ENCODE results near the gene C16orf82. TPM values are rescaled to one million over a fixed set of nuclear protein-coding genes. Genes with fewer than 3 reads are reported as not detected.

C16orf82 gene
- not detected for polyA plus RNA-seq

- WGBS, 3 donors: 28 to 42% (median 35%) methylated on average over 22 of the region's 22 CpGs
- H3K27ac ChIP-seq (ENCODE audit: low read depth, low read length): no peak within 1 kb of the TSS
These were observed at the start of gene C16orf82 for GRCh38 chr16:27066668-27067537. TSS of gene C16orf82 (plus strand) at chr16:27066927.

GRCh38 chr16:27020031-27020430 is 46.7 kb upstream of the C16orf82 start:
- WGBS, 3 donors: 39 to 82% (median 69%) methylated on average over 2 of the region's 2 CpGs
- H3K27ac ChIP-seq (ENCODE audit: low read depth, low read length): no peak overlapping the region

DNA sequence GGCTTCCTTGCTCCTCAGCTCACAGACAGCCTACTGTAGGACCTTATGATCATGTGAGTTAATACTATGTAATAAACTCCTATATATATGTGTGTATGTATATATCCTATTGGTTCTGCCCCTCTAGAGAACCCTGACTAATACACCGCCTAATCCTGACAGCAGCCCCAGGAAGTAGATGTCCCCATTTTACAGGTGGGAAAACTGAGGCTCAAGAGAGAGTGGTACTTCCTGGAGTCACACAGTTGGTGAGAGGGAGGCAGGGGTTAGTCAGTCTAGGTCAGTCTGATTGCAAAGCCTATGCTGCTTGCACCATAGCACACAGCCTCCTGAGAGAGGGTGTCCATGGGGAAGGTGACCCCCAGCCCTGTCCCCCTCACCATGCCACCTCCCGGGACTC is 42.7 kb upstream of the C16orf82 start:
- WGBS, 3 donors: 83 to 84% (median 83%) methylated on average over 2 of the region's 2 CpGs

GRCh38 chr16:27025581-27025980 is 41.1 kb upstream of the C16orf82 start:
- no peak overlapping the region for H3K27ac ChIP-seq (ENCODE audit: low read depth, low read length)
- WGBS, 3 donors: 63 to 89% (median 85%) methylated on average over 6 of the region's 6 CpGs

More for the DNA sequence above, 42.7 kb upstream of the C16orf82 start:
- H3K27ac ChIP-seq (ENCODE audit: low read depth, low read length): no peak overlapping the region

DNA sequence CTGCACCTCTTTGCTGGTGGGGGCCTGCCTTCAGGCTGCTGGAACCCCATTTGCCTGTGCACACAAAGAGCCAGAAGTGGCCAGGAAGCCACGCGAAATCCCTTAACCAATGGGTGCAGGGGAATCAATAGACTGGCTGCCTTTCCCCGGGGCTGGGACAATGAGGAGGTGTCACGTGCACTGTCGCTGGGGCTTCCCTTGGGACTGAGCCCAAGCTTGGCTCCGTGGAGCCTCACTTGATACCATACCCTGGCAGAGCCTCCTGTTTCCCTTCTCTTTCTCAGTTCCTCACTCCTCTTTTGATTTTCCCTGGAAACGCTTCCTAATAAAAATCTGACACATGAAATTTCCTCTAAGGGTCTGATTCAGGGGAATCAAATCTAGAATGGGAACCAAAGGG is 38.8 kb upstream of the C16orf82 start:
- H3K27ac ChIP-seq (ENCODE audit: low read depth, low read length): no peak overlapping the region
- 53 to 65% (median 63%) methylated on average over 7 of the region's 7 CpGs for WGBS, 3 donors

DNA sequence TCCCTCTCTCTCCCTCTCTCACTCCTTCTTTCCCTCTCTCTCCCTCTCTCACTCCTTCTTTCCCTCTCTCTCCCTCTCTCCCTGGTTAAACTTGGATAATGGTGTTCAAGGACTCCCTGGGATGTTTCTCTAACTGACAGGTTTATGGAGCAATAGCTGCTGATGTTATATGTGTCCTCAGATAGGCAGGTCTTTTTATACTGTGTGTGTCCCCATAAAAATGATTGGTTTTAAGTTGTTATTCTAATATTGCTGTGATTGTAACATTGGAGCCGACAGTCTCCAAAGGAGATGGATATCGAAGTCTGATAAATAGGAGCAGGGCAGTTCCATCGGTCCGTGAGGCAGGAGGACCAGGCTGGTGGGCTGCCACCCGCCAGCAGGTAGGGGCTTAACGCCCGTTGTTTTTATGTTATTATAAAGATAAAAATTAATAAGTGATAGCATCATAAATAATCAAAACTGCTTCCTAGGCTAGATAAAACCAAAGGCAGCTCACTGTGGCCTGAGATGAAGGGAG is 38.1 kb upstream of the C16orf82 start:
- no peak overlapping the region for H3K27ac ChIP-seq (ENCODE audit: low read depth, low read length)
- WGBS, 3 donors: 73 to 89% (median 78%) methylated on average over 7 of the region's 7 CpGs

DNA sequence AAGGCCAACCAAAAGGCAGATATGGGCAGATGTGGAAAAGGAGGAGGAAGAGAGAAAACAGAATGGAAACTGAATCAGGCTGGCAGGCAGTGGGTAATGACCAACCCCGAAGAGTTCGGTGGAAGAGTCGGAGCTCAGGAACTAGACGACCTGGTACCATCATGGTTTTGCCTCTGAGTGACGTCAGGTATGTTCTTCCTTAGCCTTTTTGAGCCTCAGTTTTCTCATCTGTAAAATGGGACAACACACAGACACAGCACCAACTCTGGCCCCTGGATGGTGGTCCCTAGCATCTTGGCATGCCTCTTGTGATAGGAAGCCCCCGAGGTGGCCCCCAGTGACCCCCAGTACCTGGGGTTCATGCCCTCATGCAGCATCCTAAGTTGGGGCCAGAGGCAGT is 37.2 kb upstream of the C16orf82 start:
- H3K27ac ChIP-seq (ENCODE audit: low read depth, low read length): no peak overlapping the region
- WGBS, 3 donors: 82 to 88% (median 86%) methylated on average over 6 of the region's 6 CpGs

DNA sequence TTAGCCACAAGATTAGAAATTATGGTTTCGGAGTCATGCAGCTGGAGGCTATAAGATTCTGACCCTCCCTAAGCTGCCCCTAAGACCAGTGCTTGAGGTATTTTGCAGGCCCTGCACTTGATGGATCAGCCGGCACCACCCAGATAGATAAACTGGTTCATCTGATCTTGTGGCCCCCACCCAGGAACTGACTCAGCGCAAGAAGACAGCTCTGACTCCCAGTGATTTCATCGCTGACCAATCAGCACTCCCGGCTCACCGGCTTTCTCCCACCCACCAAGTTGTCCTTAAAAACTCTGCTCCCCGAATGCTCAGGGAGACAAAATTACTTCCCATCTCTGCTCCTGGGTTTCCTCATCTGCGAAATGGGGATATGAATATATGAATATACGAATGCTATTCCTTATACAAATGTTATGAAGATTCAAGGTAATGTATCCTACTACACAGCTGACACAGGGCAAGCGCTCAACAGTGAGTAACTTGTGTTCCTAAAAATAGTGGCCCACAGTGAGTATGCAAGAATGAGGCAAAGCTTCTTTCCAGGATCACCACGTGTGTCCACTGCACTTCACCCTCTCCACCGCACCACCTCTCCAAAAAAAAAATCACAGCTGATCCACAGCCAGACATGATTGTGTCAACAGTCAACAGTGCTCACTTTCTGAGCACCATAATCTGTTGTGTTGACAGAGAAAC is 33.3 kb upstream of the C16orf82 start:
- no peak overlapping the region for H3K27ac ChIP-seq (ENCODE audit: low read depth, low read length)
- 84 to 92% (median 91%) methylated on average over 12 of the region's 12 CpGs for WGBS, 3 donors

GRCh38 chr16:27040732-27041131 is 26.0 kb upstream of the C16orf82 start:
- no peak overlapping the region for H3K27ac ChIP-seq (ENCODE audit: low read depth, low read length)
- 83 to 91% (median 89%) methylated on average over 23 of the region's 23 CpGs for WGBS, 3 donors

GRCh38 chr16:27046958-27047518 is 19.7 kb upstream of the C16orf82 start:
- no peak overlapping the region for H3K27ac ChIP-seq (ENCODE audit: low read depth, low read length)

DNA sequence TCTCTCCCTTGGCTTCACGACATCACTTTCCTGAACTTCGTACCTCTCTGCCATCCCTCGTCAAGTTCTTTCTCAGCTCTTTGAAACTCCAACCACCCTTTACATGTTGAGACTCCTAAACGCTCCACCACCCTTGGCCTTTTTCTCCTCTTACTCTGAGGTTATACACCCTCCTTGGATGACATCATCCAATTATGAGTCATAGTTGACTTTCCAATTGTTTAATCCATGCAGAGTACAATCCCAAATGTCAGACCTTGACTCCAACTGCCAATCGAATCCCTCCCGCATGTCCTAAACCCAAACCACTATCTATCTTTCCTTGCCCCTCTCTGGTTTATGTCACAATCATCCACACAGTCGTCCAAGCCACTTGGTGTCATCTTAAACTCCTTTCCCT is 18.4 kb upstream of the C16orf82 start:
- no peak overlapping the region for H3K27ac ChIP-seq (ENCODE audit: low read depth, low read length)
- WGBS, 3 donors: 75 to 78% (median 77%) methylated on average over 7 of the region's 7 CpGs

- 69 to 83% (median 78%) methylated on average over 5 of the region's 5 CpGs for WGBS, 3 donors
- no peak overlapping the region for H3K27ac ChIP-seq (ENCODE audit: low read depth, low read length)
These were observed 17.6 kb upstream of the C16orf82 start for GRCh38 chr16:27049117-27049516.

DNA sequence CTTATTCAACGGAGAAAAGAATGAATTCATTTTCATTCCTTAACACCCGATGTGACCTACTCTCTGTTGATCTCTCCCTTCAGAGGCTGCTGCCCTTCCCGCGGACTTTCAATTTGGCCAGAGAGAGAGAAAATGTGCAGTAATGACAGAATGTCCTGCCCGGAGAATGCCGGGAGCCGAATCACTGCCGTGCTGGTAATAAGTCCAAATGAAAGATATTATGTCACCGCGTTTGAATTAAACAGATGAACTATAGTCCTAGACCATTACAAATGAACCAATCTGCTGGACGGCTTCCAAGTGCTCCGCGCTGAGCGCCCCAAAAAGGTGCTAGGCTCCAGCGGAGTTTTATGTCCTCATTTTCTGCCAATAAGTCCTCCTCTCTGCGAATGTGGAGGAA is 14.7 kb upstream of the C16orf82 start:
- WGBS, 3 donors: 77 to 80% (median 78%) methylated on average over 16 of the region's 16 CpGs
- H3K27ac ChIP-seq (ENCODE audit: low read depth, low read length): no peak overlapping the region

DNA sequence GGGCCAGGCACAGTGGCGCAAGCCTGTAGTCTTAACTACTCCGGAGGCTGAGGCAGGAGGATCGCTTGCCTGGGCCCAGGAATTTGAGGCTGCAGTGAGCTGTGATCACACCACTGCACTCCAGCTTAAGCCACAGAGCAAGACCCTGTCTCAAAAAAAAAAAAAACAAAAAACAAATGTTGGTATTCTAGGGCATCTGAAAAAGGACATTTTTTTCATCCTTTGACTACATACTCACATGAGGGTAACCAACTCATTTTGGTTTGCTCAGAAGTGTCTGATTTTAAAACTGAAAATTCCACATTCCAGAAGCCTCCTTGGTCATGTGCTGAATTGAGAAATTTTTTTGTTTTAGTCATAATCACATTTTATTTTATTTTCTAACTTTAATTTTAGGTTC is 12.7 kb upstream of the C16orf82 start:
- no peak overlapping the region for H3K27ac ChIP-seq (ENCODE audit: low read depth, low read length)
- WGBS, 3 donors: 92 to 97% (median 97%) methylated on average over 3 of the region's 3 CpGs

DNA sequence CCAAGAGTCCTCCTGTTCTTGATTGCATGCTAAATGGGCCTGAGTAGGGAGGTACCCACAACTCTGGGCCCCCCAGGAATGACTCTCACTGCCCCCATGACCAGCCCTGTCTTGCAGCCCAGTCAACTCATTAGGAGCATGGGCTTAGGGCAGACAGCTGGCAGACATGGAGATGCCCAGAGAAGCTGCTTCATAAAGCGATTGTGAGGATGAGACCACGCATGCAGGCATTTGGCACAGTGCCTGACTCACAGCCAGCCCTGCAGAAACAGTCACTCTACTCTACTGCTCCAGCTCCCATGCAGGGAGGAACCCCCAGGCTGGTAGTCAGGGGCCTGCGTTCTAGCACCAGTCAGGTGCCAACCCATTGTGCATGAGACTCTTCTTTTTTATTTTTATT is 8.4 kb upstream of the C16orf82 start:
- WGBS, 3 donors: 67 to 81% (median 73%) methylated on average over 3 of the region's 3 CpGs
- H3K27ac ChIP-seq (ENCODE audit: low read depth, low read length): no peak overlapping the region

DNA sequence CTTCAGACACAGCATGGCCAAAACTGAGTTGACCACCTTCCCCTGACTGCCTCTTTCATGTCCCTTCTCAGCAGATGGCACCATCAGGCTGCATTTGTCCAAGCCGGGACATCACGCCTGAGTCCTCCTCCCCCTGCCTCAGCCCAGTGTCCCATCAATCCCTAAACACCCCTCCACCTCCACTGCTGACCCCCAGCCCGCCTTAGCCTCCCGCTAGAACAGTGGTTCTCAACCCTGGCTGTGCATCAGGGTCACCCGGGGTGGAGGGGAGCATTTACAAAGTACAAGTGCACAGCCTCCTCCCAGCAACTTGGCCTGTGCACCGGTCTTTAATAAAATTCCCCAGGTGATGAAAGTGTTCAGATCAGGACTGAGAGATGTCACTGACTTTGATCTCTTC is 4.0 kb downstream of the C16orf82 start:
- 75 to 85% (median 76%) methylated on average over 6 of the region's 6 CpGs for WGBS, 3 donors
- H3K27ac ChIP-seq (ENCODE audit: low read depth, low read length): no peak overlapping the region

GRCh38 chr16:27073733-27074132 is 7.0 kb downstream of the C16orf82 start:
- 63 to 84% (median 81%) methylated on average over 11 of the region's 11 CpGs for WGBS, 3 donors

GRCh38 chr16:27080895-27081294 is 14.2 kb downstream of the C16orf82 start:
- 17 to 22% (median 21%) methylated on average over 4 of the region's 4 CpGs for WGBS, 3 donors
- no peak overlapping the region for H3K27ac ChIP-seq (ENCODE audit: low read depth, low read length)

More at GRCh38 chr16:27073733-27074132, 7.0 kb downstream of the C16orf82 start:
- H3K27ac ChIP-seq (ENCODE audit: low read depth, low read length): no peak overlapping the region

DNA sequence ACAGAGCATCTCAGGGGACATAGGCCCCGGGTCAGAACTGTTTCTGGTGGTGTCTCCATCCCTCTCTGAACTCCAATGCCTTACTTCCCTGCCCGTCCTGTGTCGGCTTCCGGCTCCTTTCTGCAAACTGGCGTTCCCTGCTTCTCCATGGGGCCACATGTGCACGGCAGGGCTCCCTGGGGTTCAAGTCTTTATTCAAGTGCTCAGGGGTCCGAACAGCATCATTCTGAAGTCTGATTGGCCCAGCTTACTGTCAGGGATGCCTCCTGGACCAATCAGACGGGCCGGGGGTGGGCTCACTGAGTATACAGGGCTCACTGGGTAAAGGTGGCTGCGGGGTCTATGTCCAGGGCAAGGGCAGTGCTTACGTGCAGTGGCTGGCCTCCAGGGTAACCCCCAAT is 17.1 kb downstream of the C16orf82 start:
- no peak overlapping the region for H3K27ac ChIP-seq (ENCODE audit: low read depth, low read length)
- WGBS, 3 donors: 38 to 50% (median 44%) methylated on average over 11 of the region's 11 CpGs
